Ascending aorta (tissue), 2 donors: ENCODE data around the gene NRDC. TPM values are rescaled to one million over a fixed set of nuclear protein-coding genes. Genes with fewer than 3 reads are reported as not detected.

Experiments used
- DNase-seq, 2 donors: peaks; one replicate each; pipeline ENCODE4 v3.0.0-alpha.2; 2019; ENCODE audit warnings: low spot score in 2 of 2
- H3K27ac ChIP-seq, 2 donors: fragments of 200-600 bp; sonication (generic); one replicate each; pipeline ENCODE4 v1.5.1; 2016 to 2017; ENCODE audit warnings: mild to moderate bottlenecking in 1 of 2
- H3K27me3 ChIP-seq: fragments of 200-600 bp; sonication (generic); one replicate; pipeline ENCODE4 v1.5.1; 2017
- H3K36me3 ChIP-seq, 2 donors: fragments of 200-600 bp; sonication (generic); one replicate each; pipeline ENCODE4 v1.5.1; 2016
- H3K4me1 ChIP-seq, 2 donors: fragments of 200-600 bp; sonication (generic); one replicate each; pipeline ENCODE4 v1.5.1; 2016 to 2017; ENCODE audit warnings: mild to moderate bottlenecking in 1 of 2
- H3K4me3 ChIP-seq, 2 donors: fragments of 200-600 bp; sonication (generic); one replicate each; pipeline ENCODE4 v1.5.1; 2016 to 2017; ENCODE audit warnings: mild to moderate bottlenecking in 1 of 2
- H3K9me3 ChIP-seq, 2 donors: fragments of 200-600 bp; sonication (generic); one replicate each; pipeline ENCODE4 v1.5.1; 2016
- CTCF ChIP-seq, 3 experiments: fragments of 200-600 bp in 2 of 3; fragments of 450-650 bp in 1 of 3; sonication (generic) in 2 of 3; IDR thresholded peaks; one replicate each; pipeline ENCODE4 v1.5.1; 2016 to 2019; ENCODE audit warnings: antibody characterized with exemption in 3 of 3, mild to moderate bottlenecking in 1 of 3, moderate library complexity in 1 of 3
- intact Hi-C: fragments of 100-400 bp; cut with DNase I; formaldehyde crosslinking; loops from one replicate; pipeline ENCODE4 v1.15.1; 2023
- total RNA-seq: library from RNA; depleted of rRNA; stranded (reverse); fragments of >200 nt; gene quantifications from one replicate; pipeline ENCODE4 v1.1.0, GENCODE V29; 2016

Gene NRDC
- total RNA-seq, 1 donor from 2014 or later = 40.0 TPM

GRCh38 chr1:51756290-51756689 lies 122.2 kb downstream of the NRDC start:
- no peak for DNase-seq
- H3K9me3 ChIP-seq = no peaks in the 10 kb centered on the region
- no peak for TF ChIP-seq CTCF (IDR thresholded peaks at IDR 0.05)
- H3K4me3 ChIP-seq = no peak overlapping the region
- intact Hi-C loops = no loop called here
- no peak overlapping the region for H3K27ac ChIP-seq
- H3K27me3 ChIP-seq = no peaks in the 10 kb centered on the region
- H3K36me3 ChIP-seq = peaks cover 0 to 16% of the 10 kb centered on the region in 2 donors
- H3K4me1 ChIP-seq = peaks cover 4 to 23% of the 10 kb centered on the region in 2 donors

- Histone ChIP-seq H3K36me3 (peaks cover 0 to 16% of the 10 kb centered on the region in 2 donors), H3K27ac (no peak overlapping the region), H3K4me1 (peaks cover 4 to 23% of the 10 kb centered on the region in 2 donors), H3K27me3 (no peaks in the 10 kb centered on the region), H3K4me3 (no peak overlapping the region), H3K9me3 (no peaks in the 10 kb centered on the region)
- no peak for TF ChIP-seq CTCF (IDR thresholded peaks at IDR 0.05)
- DNase-seq = no peak
- intact Hi-C loops = no loop called here
Observed at GRCh38 chr1:51755437-51755836, 123.1 kb downstream of the NRDC start.

- TF ChIP-seq CTCF (IDR thresholded peaks at IDR 0.05) = no peak
- H3K9me3 ChIP-seq = no peaks in the 10 kb centered on the region
- intact Hi-C loops = no loop called here
Observed at GRCh38 chr1:51754666-51755065, 123.9 kb downstream of the NRDC start.

GRCh38 chr1:51753969-51754368 lies 124.6 kb downstream of the NRDC start:
- no peak for DNase-seq
- intact Hi-C loops = no loop called here
- Histone ChIP-seq H3K4me1 (peaks cover 4 to 16% of the 10 kb centered on the region in 2 donors), H3K4me3 (no peak overlapping the region), H3K27ac (no peak overlapping the region), H3K9me3 (no peaks in the 10 kb centered on the region), H3K27me3 (no peaks in the 10 kb centered on the region), H3K36me3 (peaks cover 0 to 19% of the 10 kb centered on the region in 2 donors)
- no peak for TF ChIP-seq CTCF (IDR thresholded peaks at IDR 0.05)

More at GRCh38 chr1:51754666-51755065, 123.9 kb downstream of the NRDC start:
- no peak overlapping the region for H3K4me3 ChIP-seq
- no peak overlapping the region for H3K27ac ChIP-seq
- H3K36me3 ChIP-seq = peaks cover 0 to 16% of the 10 kb centered on the region in 2 donors
- no peak for DNase-seq
- H3K27me3 ChIP-seq = no peaks in the 10 kb centered on the region
- H3K4me1 ChIP-seq = peaks cover 4 to 23% of the 10 kb centered on the region in 2 donors

- H3K27me3 ChIP-seq = no peaks in the 10 kb centered on the region
- peaks cover 0 to under 1% of the 10 kb centered on the region in 2 donors for H3K4me1 ChIP-seq
- no peaks in the 10 kb centered on the region for H3K9me3 ChIP-seq
- DNase-seq = no peak
- intact Hi-C loops = no loop called here
- no peak overlapping the region for H3K4me3 ChIP-seq
- H3K36me3 ChIP-seq = peaks cover 0 to 21% of the 10 kb centered on the region in 2 donors
- no peak for TF ChIP-seq CTCF (IDR thresholded peaks at IDR 0.05)
- no peak overlapping the region for H3K27ac ChIP-seq
Observed at GRCh38 chr1:51752073-51752948, 126.2 kb downstream of the NRDC start.
